ENCODE measurements around the gene CLEC4A. TPM values are rescaled to one million over a fixed set of nuclear protein-coding genes. Genes with fewer than 3 reads are reported as not detected.
"Not testable (repeated sequence)": the region's sequence is repeated elsewhere in the genome, so short reads cannot be mapped to it uniquely, and the experiment has no call there.

The CLEC4A gene
- total RNA-seq, 1 donor from 2014 or later = 0.33 TPM

- ATAC-seq; DNase-seq (ENCODE audit: low spot score): not testable (repeated sequence)
These were observed 10.4 kb downstream of the CLEC4A start for GRCh38 chr12:8133636-8134397.

GRCh38 chr12:8134398-8134930 is 11.0 kb downstream of the CLEC4A start:
- not testable (repeated sequence) for ATAC-seq; DNase-seq (ENCODE audit: low spot score)

GRCh38 chr12:8141647-8142046 is 18.2 kb downstream of the CLEC4A start:
- DNase-seq (ENCODE audit: low spot score); ATAC-seq: not testable (repeated sequence)

GRCh38 chr12:8143261-8143660 is 19.8 kb downstream of the CLEC4A start:
- ATAC-seq (no peak), DNase-seq (ENCODE audit: low spot score) (no peak)

- ATAC-seq = no peak
- no peak for DNase-seq (ENCODE audit: low spot score)
These were observed 22.5 kb downstream of the CLEC4A start for GRCh38 chr12:8145754-8146441.

- no peak for DNase-seq (ENCODE audit: low spot score)
- ATAC-seq = no peak
These were observed 23.0 kb downstream of the CLEC4A start for GRCh38 chr12:8146442-8146771.

GRCh38 chr12:8154526-8154925 is 31.1 kb downstream of the CLEC4A start:
- DNase-seq (ENCODE audit: low spot score) (no peak), ATAC-seq (no peak)

- DNase-seq (ENCODE audit: low spot score) (no peak), ATAC-seq (no peak)
These were observed 33.0 kb downstream of the CLEC4A start for GRCh38 chr12:8156416-8156815.

- DNase-seq (ENCODE audit: low spot score) = no peak
- ATAC-seq = no peak
These were observed 33.4 kb downstream of the CLEC4A start, which contains the start of gene ZNF705A for GRCh38 chr12:8156845-8157244. Gene ZNF705A, plus strand, starts transcription at chr12:8157015. Its CDS starts 15,611 bp downstream, at chr12:8172626.

GRCh38 chr12:8157484-8158198 is 34.2 kb downstream of the CLEC4A start:
- ATAC-seq = no peak
- DNase-seq (ENCODE audit: low spot score) = no peak

- ATAC-seq; DNase-seq (ENCODE audit: low spot score): not testable (repeated sequence)
These were observed 49.5 kb downstream of the CLEC4A start for GRCh38 chr12:8172911-8173310.

GRCh38 chr12:8179989-8180585 is 56.7 kb downstream of the CLEC4A start:
- peak; percentile 76 for DNase-seq (ENCODE audit: low spot score)
- peak; percentile 51 for ATAC-seq

- not testable (repeated sequence) for ATAC-seq; DNase-seq (ENCODE audit: low spot score)
These were observed 57.9 kb downstream of the CLEC4A start for GRCh38 chr12:8181271-8181670.

GRCh38 chr12:8182923-8183322 is 59.5 kb downstream of the CLEC4A start:
- not testable (repeated sequence) for ATAC-seq; DNase-seq (ENCODE audit: low spot score)

- not testable (repeated sequence) for ATAC-seq; DNase-seq (ENCODE audit: low spot score)
These were observed 59.9 kb downstream of the CLEC4A start for GRCh38 chr12:8183346-8183745.

GRCh38 chr12:8184206-8184605 is 60.8 kb downstream of the CLEC4A start:
- not testable (repeated sequence) for DNase-seq (ENCODE audit: low spot score); ATAC-seq

GRCh38 chr12:8188088-8188487 is 64.7 kb downstream of the CLEC4A start:
- ATAC-seq; DNase-seq (ENCODE audit: low spot score): not testable (repeated sequence)
